ENCODE measurements around the gene TMEM132D. TPM values are rescaled to one million over a fixed set of nuclear protein-coding genes. Genes with fewer than 3 reads are reported as not detected.

The TMEM132D gene
- total RNA-seq, 4 donors from 2014 or later: 0.17 TPM; not detected in 3

DNA sequence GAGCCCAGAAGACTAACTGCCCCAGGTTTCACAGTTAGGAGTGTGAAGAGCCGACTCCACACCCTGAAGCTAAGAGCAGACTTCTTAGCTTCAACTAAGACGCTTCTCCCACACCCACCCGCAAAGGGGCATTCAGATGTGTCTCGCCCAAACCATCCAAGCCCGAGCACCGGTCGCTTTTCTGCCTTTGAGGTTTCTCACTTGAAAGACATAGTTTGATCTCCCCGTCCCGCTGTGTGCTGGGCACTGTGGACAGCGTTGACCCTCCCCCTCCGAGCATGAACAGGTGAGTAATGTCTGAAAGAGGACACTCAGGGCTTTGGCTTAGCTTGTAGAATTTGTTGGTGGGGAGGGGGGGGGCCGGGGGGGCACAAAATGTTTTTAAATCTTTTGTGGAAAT lies 123.8 kb downstream of the TMEM132D start:
- H3K9me3 ChIP-seq: peaks cover 0 to 12% (median 0%) of the 10 kb centered on the region in 4 donors
- H3K27ac ChIP-seq (replicated peaks in 1 of 4): no peak overlapping the region
- no peaks in the 10 kb centered on the region for H3K4me1 ChIP-seq
- 79% methylated on average over 12 of the region's 12 CpGs for WGBS
- no peak overlapping the region for H3K4me3 ChIP-seq
- no peaks in the 10 kb centered on the region for H3K27me3 ChIP-seq
- intact Hi-C loops (cut with DNase I): no loop called here
- DNase-seq (ENCODE audit: extremely low spot score): no peak
- TF ChIP-seq, protein P1, sequence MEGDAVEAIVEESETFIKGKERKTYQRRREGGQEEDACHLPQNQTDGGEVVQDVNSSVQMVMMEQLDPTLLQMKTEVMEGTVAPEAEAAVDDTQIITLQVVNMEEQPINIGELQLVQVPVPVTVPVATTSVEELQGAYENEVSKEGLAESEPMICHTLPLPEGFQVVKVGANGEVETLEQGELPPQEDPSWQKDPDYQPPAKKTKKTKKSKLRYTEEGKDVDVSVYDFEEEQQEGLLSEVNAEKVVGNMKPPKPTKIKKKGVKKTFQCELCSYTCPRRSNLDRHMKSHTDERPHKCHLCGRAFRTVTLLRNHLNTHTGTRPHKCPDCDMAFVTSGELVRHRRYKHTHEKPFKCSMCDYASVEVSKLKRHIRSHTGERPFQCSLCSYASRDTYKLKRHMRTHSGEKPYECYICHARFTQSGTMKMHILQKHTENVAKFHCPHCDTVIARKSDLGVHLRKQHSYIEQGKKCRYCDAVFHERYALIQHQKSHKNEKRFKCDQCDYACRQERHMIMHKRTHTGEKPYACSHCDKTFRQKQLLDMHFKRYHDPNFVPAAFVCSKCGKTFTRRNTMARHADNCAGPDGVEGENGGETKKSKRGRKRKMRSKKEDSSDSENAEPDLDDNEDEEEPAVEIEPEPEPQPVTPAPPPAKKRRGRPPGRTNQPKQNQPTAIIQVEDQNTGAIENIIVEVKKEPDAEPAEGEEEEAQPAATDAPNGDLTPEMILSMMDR (IDR thresholded peaks at IDR 0.05): no peak
- TF ChIP-seq POLR2AphosphoS5 (IDR thresholded peaks at IDR 0.05): no peak
- TF ChIP-seq POLR2A (IDR thresholded peaks at IDR 0.05; ENCODE audit: low read depth): no peak
- no peak for TF ChIP-seq EP300 (IDR thresholded peaks at IDR 0.05)
- no peaks in the 10 kb centered on the region for H3K36me3 ChIP-seq

DNA sequence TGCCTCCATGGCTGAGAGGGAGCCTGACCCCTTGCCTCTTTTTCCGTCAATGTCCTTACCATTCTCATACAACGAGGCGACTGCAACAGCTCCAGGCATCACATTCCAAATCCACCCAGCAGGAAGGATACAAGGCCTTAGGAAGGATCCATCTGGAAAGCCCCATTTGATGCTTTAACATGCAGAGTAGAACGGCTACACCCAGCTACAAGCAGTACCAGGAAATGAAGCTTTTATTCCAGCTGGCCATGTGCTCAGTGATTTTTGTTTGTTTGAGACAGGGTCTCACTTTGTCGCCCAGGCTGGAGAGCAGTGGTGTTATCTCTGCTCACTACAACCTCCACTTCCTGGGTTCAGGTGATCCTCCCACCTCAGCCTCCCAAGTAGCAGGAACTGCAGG lies 124.8 kb downstream of the TMEM132D start:
- 84% methylated on average over 5 of the region's 5 CpGs for WGBS
- DNase-seq (ENCODE audit: extremely low spot score): no peak
- peaks cover 0 to 8% (median 0%) of the 10 kb centered on the region in 4 donors for H3K9me3 ChIP-seq
- intact Hi-C loops (cut with DNase I): no loop called here
- H3K27me3 ChIP-seq: no peaks in the 10 kb centered on the region
- H3K4me1 ChIP-seq: no peaks in the 10 kb centered on the region
- no peak for TF ChIP-seq POLR2A (IDR thresholded peaks at IDR 0.05; ENCODE audit: low read depth)
- TF ChIP-seq, protein P1 (IDR thresholded peaks at IDR 0.05): no peak
- no peak for TF ChIP-seq POLR2AphosphoS5 (IDR thresholded peaks at IDR 0.05)
- no peak for TF ChIP-seq EP300 (IDR thresholded peaks at IDR 0.05)
- H3K36me3 ChIP-seq: no peaks in the 10 kb centered on the region
- no peak overlapping the region for H3K27ac ChIP-seq (replicated peaks in 1 of 4)
- H3K4me3 ChIP-seq: no peak overlapping the region

DNA sequence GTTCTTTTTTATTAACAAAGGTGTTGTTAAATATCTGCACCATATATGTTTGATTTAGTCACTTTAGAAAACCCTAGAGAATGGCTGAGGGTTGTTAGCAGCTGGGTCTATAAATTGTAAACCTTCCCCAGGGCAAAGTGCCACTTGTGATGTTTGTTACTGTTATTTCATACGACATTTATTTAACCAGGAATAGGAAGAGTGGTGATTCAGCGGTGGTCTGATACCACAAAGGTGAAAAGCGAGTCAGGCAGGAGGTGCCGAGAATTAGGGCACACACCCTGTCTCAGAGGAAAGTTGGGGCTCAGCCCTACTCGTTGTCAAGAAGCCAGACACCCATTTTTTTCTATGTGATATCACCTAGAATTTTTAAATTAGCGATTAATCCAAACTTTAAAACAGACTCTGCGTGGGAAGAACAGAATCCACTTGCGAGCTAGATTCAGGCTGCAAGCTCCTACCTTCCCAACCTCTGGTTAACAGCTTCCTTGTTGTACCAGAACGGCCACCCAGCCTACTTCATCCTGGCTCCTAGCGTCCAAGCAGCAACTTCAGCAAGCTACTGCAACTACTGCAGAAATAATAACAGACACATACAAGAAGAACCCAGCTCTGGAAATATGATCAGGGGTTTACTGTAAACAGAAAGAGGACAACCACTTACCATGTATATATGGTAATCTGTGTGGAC lies 126.7 kb downstream of the TMEM132D start:
- intact Hi-C loops (cut with DNase I): no loop called here
- no peak for DNase-seq (ENCODE audit: extremely low spot score)

DNA sequence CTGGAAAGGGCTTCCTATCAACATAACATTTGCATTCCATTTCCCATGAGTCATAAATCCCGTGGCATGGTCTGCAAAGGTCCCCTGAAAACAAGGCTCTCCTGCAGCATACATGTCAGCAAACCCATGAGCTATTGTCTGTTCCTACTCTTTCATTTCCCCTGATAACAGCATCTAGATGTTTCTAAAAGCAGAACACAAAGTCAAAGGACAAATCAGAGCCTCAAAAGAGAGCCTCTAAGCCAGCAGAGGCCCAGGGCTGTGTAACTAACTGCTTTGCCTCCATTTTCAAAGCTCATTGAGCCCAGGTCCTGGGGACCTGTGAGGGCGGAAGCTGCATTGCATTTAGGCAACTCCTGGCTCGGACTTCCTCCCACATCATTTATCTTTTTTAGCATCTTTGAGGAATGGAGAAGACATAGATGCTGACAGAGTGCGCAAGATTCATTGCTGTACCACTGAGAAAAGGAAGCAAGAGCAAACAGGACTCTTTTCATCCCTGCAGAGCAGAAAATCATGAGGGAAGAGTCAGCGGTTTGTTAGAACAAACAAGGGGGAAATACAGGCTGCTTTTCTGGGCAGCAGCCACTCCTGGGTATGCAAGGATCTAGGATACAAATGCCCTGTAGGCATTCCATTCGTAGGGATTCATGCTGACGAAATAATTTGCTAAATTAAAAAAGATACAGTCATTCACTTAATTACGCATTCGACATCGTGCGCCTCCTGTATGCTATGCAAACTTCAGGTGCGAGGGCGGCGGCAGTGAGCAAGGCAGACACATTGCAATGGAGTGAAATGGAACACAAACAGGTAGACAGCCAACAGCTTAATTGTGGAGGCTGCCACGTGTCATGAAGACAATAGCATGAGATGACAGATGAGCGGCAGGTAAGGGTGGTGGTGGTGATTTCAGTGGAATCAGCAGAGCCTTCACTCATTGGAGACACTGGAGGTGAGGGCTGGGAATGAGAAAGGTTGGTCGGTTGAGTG lies 131.0 kb downstream of the TMEM132D start:
- WGBS: 65% methylated on average over 17 of the region's 17 CpGs

More for the DNA sequence above, 126.7 kb downstream of the TMEM132D start:
- no peak overlapping the region for H3K4me3 ChIP-seq
- H3K27me3 ChIP-seq: no peaks in the 10 kb centered on the region
- H3K9me3 ChIP-seq: peaks cover 0 to 8% (median 0%) of the 10 kb centered on the region in 4 donors
- no peaks in the 10 kb centered on the region for H3K36me3 ChIP-seq
- WGBS: 73% methylated on average over 10 of the region's 10 CpGs
- TF ChIP-seq POLR2A (IDR thresholded peaks at IDR 0.05; ENCODE audit: low read depth): no peak
- H3K4me1 ChIP-seq: no peaks in the 10 kb centered on the region
- no peak overlapping the region for H3K27ac ChIP-seq (replicated peaks in 1 of 4)

More for the DNA sequence above, 131.0 kb downstream of the TMEM132D start:
- DNase-seq (ENCODE audit: extremely low spot score): no peak
- no peak overlapping the region for H3K27ac ChIP-seq (replicated peaks in 1 of 4)
- intact Hi-C loops (cut with DNase I): no loop called here
- peaks cover 0 to 13% (median 0%) of the 10 kb centered on the region in 4 donors for H3K27me3 ChIP-seq
- no peak overlapping the region for H3K4me3 ChIP-seq
- H3K4me1 ChIP-seq: no peaks in the 10 kb centered on the region
- H3K36me3 ChIP-seq: no peaks in the 10 kb centered on the region
- peaks cover 0 to 4% (median 0%) of the 10 kb centered on the region in 4 donors for H3K9me3 ChIP-seq
- TF ChIP-seq POLR2A (IDR thresholded peaks at IDR 0.05; ENCODE audit: low read depth) (no peak), POLR2AphosphoS5 (IDR thresholded peaks at IDR 0.05) (no peak), EP300 (IDR thresholded peaks at IDR 0.05) (no peak)
- TF ChIP-seq, protein P1 (IDR thresholded peaks at IDR 0.05): no peak
